AG10803 (cell line): Measurements from ENCODE around the gene CNTLN.
A peak's percentile ranks its signal among the peaks of the same experiment; 100 is the strongest.
"Not testable (repeated sequence)": the region's sequence is repeated elsewhere in the genome, so short reads cannot be mapped to it uniquely, and the experiment has no call there.

Source experiments
- DNase-seq: peaks from one replicate; pipeline ENCODE4 v3.0.0; 2010; ENCODE audit warnings: low read depth
- H3K4me3 ChIP-seq: 2 replicates; pipeline ENCODE4 v1.5.1; 2011; ENCODE audit warnings: mild to moderate bottlenecking, low read length, control low read depth
- TF ChIP-seq, protein P1 (sequence below): conservative IDR thresholded peaks from 2 replicates; pipeline ENCODE4 v1.5.1; 2011; ENCODE audit warnings: mild to moderate bottlenecking, low read length, control low read depth, inconsistent platforms

Gene CNTLN

DNA sequence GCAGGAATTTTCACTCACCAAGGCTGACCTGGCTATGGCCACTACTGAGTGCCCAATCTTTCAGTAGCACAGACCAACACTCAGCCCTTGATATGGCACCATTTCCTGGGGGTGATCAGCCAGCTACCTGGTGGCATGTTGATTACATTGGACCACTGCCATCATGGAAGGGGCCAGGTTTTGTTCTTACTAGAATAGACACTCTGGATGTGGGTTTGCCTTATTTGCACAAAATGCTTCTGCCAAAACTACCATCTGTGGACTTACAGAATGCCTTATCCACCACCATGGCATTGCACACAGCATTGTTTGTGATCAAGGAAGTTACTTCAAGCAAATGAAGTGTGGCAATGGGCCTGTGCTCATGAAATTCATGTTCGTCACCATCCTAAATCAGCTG, 374.3 kb downstream of the CNTLN start:
- no peak overlapping the region for H3K4me3 ChIP-seq
- TF ChIP-seq, protein P1, sequence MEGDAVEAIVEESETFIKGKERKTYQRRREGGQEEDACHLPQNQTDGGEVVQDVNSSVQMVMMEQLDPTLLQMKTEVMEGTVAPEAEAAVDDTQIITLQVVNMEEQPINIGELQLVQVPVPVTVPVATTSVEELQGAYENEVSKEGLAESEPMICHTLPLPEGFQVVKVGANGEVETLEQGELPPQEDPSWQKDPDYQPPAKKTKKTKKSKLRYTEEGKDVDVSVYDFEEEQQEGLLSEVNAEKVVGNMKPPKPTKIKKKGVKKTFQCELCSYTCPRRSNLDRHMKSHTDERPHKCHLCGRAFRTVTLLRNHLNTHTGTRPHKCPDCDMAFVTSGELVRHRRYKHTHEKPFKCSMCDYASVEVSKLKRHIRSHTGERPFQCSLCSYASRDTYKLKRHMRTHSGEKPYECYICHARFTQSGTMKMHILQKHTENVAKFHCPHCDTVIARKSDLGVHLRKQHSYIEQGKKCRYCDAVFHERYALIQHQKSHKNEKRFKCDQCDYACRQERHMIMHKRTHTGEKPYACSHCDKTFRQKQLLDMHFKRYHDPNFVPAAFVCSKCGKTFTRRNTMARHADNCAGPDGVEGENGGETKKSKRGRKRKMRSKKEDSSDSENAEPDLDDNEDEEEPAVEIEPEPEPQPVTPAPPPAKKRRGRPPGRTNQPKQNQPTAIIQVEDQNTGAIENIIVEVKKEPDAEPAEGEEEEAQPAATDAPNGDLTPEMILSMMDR, result no peak
- DNase-seq, result no peak

DNA sequence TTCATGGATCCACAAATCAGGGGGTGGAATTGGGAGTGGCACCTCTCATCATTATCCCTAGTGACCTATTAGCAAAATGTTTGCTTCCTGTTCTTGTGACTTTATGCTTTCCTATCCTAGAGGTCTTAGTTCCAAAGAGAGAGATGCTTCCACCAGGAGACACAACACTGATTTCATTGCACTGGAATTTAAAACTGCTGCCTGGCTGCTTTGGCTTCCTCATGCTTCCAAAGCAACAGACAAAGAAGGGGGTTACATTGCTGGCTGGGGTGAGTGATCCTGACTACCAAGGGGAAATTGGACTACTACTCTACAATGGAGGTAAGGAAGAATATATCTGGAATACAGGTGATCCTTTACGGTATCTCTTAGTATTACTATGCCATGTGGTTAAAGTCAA, 374.9 kb downstream of the CNTLN start:
- H3K4me3 ChIP-seq, result no peak overlapping the region
- peak; percentile 33 for DNase-seq
- TF ChIP-seq, protein P1, result no peak

DNA sequence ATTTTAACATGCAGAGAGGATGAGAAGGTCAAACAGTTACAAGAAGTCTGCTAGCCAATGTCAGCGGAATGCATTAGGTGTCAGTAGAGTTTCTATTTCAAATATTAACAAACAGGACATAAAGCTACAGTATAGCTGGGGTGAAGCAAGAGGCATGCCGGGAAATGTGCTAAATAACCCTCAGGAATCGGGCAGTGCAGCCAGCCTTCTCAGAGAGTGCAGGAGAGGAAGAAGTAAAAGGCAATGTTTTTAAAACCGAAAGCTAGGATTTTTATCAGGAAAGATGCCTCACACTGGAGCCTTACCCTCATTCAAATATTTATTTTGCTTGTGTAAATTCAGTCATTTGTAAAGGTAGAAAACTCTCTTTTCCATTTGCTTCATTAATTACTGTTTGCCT, 384.9 kb downstream of the CNTLN start:
- TF ChIP-seq, protein P1, result no peak
- no peak for DNase-seq
- no peak overlapping the region for H3K4me3 ChIP-seq

DNA sequence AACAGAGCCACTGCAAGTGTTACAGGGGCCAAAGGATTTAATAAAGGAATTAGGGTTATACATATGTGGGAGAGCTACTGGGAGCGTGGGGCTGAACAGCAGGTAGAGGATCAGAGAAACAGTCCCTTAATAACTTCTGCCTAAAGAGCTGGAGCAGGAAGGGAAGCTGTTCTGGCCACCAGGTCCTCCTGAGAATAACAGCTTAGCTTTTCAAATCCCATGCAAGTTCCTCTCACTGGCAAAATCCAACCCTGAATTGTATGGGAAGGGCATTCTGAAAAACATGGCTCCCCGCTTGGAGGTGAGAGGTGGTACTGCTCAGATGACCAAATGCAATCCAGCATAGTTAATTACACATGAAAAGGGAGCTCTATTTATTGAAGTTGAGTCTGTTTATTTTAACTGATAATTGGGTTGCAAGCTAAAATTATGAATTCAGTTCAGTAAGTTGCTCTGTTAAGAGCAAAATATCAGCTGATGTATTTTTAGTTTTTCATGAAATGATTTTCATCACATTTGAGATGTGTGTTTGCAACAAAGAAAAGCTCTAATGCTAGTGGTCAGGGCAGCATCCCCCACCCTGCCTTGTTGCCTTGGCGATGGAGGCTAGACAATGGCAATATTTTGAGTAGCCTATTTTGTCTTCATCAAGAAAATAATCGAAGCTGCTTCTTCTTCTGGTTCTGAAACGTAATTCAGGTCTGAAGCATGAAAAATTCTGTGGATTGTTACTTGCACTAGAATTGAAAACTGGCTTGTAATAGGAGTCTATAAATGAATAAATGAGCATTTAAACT, 385.6 kb downstream of the CNTLN start:
- TF ChIP-seq, protein P1, result no peak
- no peak overlapping the region for H3K4me3 ChIP-seq
- DNase-seq, result no peak

DNA sequence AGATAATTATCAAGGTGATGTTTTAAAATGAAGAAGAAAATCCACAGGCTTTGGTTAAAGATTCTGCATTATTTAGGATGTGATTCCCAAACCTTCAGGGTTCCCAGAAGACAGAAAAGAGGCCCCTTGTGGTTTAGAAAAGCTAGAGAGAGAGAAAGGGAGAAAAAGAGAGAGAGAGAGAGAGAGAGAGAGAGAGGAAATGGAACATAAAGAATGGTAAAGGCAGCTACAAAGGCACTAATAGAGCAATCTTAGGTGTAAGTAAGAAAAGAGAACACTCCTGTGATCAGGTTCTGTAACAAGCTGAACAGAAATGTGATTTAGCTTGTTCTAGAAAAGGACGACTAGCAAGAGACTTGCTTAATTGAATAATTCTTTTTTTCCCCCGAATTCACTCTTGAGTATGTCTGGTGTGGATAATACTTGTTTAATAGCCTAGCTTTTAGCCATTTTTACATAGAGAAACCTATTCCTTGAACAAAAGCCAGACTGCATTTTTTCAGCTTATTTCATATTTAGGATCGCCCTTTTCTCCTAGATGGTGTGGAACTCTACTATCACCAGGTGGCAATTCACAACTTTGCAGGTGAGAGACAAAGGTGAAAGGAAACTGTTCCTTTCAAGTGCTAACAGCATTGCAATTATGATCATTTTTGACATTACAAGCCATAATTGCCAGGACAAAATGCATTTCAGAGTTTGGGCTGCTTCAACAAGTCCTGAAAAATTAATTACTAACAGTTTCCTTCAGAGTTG, 386.4 kb downstream of the CNTLN start:
- no peak for DNase-seq
- TF ChIP-seq, protein P1, result no peak
- no peak overlapping the region for H3K4me3 ChIP-seq

DNA sequence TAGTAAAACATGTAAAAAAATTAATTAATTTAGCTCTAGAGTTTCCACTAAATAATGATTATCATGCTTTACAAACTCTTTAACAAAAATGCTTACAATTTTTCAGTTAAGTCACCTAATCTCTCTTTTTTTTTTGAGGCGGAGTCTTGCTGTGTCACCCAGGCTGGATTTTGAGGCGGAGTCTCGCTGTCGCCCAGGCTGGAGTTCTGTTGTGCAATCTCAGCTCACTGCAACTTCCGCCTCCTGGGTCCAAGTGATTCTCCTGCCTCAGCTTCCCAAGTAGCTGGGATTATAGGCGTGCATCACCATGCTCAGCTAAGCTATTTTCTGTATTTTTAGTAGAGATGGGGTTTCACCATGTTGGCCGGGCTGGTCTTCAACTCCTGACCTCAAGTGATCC, 391.9 kb downstream of the CNTLN start:
- DNase-seq, H3K4me3 ChIP-seq: not testable (repeated sequence)

DNA sequence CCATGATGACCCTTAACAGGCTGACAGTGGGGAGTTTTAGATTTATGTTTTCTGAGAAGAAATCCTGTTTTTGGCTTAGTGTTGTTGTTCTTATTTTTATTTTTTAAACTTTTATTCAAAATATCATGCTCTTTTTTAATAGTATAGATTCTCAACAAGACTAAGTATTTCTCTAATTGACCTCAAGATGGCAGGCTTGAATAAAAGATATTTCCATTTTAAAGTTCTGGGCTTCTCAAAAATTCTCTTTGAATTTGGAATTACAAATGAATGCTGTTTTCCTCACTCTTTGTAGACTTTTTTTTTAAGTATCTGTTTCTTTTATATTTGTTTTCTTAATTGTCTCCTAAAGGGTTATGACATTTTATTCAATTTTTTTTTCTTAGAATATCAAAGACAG, 394.0 kb downstream of the CNTLN start:
- DNase-seq, result peak; percentile 5
- TF ChIP-seq, protein P1, result peak; percentile 43
- H3K4me3 ChIP-seq, result no peak overlapping the region
